ENCODE results near the gene RAPGEF4. TPM values are rescaled to one million over a fixed set of nuclear protein-coding genes. Genes with fewer than 3 reads are reported as not detected.

Gene RAPGEF4
- total RNA-seq, 4 donors from 2014 or later, result 2.5 to 7.9 (median 4.6) TPM

DNA sequence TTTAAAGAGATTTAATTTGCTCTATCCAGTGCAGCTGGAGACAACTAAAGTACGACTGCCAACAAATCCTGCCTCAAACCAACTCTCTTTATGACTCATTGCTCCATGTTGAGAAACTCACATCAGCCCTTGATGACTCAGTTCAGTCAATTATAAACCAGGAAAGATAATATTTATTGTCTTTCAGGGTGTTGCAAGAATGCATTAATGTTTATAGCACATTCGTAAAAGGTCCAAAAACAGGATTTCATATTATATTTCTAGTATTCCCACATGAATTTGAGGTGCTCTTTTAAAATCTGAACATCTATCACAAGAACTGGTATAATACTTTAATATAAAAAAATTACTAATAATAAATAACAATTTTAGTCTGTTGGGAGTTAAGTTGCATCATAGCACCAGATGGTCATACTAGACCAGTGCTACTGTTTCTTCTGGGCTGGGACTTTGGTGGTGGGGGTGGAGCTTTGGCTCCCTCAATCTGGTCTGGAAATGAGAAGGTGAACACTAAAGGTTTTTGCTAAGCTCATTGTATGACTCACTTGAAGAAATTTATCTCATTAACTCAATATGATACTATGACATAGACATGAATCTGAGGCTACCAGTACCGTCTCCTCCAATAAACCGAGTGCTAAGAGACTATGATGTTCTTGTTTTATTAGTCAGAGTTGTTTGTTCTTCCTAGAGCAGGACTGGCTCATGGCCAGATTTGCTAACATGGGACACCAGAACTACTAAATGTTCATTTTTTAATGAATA, 313.4 kb downstream of the RAPGEF4 start:
- no peaks in the 10 kb centered on the region for H3K9me3 ChIP-seq
- 13 to 15% methylated on average over 4 of the region's 4 CpGs for WGBS, 2 donors (ENCODE audit: low coverage in 1 of 2)
- H3K4me3 ChIP-seq, result no peak overlapping the region
- H3K36me3 ChIP-seq, result no peaks in the 10 kb centered on the region
- H3K27me3 ChIP-seq, result no peaks in the 10 kb centered on the region
- TF ChIP-seq, protein P1, sequence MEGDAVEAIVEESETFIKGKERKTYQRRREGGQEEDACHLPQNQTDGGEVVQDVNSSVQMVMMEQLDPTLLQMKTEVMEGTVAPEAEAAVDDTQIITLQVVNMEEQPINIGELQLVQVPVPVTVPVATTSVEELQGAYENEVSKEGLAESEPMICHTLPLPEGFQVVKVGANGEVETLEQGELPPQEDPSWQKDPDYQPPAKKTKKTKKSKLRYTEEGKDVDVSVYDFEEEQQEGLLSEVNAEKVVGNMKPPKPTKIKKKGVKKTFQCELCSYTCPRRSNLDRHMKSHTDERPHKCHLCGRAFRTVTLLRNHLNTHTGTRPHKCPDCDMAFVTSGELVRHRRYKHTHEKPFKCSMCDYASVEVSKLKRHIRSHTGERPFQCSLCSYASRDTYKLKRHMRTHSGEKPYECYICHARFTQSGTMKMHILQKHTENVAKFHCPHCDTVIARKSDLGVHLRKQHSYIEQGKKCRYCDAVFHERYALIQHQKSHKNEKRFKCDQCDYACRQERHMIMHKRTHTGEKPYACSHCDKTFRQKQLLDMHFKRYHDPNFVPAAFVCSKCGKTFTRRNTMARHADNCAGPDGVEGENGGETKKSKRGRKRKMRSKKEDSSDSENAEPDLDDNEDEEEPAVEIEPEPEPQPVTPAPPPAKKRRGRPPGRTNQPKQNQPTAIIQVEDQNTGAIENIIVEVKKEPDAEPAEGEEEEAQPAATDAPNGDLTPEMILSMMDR (IDR thresholded peaks at IDR 0.05), result no peak
- TF ChIP-seq EP300 (IDR thresholded peaks at IDR 0.05) (no peak), POLR2AphosphoS5 (IDR thresholded peaks at IDR 0.05) (peak; percentile 88), POLR2A (IDR thresholded peaks at IDR 0.05) (no peak)
- ATAC-seq, result peak; percentile 94
- H3K27ac ChIP-seq, result peak overlapping the region; percentile 25 to 63 (median 33)
- H3K4me1 ChIP-seq, result peaks cover 0 to 38% (median 8%) of the 10 kb centered on the region in 3 donors

DNA sequence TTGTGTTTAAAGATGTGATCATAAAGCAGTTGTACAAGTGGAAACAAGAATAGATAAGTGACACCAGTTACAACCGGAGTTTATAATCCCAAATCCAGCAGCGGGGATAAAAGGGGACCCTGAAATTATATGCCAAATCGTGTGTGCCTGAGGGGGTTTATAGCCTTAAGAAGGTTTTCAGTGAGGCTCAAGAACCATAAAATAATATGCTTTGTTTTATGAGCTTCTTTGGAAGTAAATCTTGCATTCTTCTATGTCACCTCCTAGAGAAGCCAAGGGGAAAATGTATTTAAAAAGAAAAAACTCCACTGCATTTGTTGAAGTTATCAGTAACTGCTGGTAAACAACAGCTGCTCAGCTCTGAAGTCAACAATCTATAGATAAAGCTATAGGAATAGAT, 314.2 kb downstream of the RAPGEF4 start:
- Histone ChIP-seq H3K4me3 (no peak overlapping the region), H3K27ac (peak overlapping the region in 3 of 4 donors; percentile 25 to 63 (median 37)), H3K4me1 (peaks cover 0 to 30% (median 8%) of the 10 kb centered on the region in 3 donors), H3K36me3 (no peaks in the 10 kb centered on the region), H3K9me3 (no peaks in the 10 kb centered on the region), H3K27me3 (no peaks in the 10 kb centered on the region)
- TF ChIP-seq, protein P1 (IDR thresholded peaks at IDR 0.05), result no peak
- TF ChIP-seq EP300 (IDR thresholded peaks at IDR 0.05), result no peak
- TF ChIP-seq POLR2A (IDR thresholded peaks at IDR 0.05), result no peak
- no peak for ATAC-seq
- WGBS, 2 donors (ENCODE audit: low coverage in 1 of 2), result 78 to 79% methylated on average over 2 to 3 of the region's 3 CpGs

DNA sequence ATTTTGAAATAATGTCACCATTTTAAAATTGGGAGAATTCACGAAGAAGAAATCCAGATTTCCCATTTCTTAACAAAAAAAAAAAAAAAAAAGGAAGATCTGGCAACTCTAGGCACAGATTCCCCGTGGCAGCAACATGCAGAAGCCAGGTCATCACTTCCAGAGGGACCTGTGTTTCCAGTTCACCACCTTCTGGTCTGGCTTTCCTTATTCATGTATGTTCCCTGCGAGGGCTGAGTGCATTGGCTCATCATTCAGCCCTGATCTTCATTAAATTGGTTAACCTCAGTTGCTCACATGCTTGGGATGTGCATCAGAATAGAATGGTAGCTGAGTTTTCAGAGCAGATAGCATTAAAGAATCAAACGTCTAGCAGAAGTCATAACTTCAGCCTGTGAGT, 315.0 kb downstream of the RAPGEF4 start:
- H3K4me1 ChIP-seq, result peaks cover 0 to 22% (median 8%) of the 10 kb centered on the region in 3 donors
- no peak overlapping the region for H3K4me3 ChIP-seq
- H3K27ac ChIP-seq, result no peak overlapping the region
- no peak for ATAC-seq
- no peaks in the 10 kb centered on the region for H3K27me3 ChIP-seq
- no peaks in the 10 kb centered on the region for H3K9me3 ChIP-seq
- no peaks in the 10 kb centered on the region for H3K36me3 ChIP-seq
- 100% methylated on average over 3 to 4 of the region's 4 CpGs for WGBS, 2 donors (ENCODE audit: low coverage in 1 of 2)
- TF ChIP-seq, protein P1 (IDR thresholded peaks at IDR 0.05), result no peak
- TF ChIP-seq POLR2A (IDR thresholded peaks at IDR 0.05) (no peak), POLR2AphosphoS5 (IDR thresholded peaks at IDR 0.05) (no peak), EP300 (IDR thresholded peaks at IDR 0.05) (no peak)

DNA sequence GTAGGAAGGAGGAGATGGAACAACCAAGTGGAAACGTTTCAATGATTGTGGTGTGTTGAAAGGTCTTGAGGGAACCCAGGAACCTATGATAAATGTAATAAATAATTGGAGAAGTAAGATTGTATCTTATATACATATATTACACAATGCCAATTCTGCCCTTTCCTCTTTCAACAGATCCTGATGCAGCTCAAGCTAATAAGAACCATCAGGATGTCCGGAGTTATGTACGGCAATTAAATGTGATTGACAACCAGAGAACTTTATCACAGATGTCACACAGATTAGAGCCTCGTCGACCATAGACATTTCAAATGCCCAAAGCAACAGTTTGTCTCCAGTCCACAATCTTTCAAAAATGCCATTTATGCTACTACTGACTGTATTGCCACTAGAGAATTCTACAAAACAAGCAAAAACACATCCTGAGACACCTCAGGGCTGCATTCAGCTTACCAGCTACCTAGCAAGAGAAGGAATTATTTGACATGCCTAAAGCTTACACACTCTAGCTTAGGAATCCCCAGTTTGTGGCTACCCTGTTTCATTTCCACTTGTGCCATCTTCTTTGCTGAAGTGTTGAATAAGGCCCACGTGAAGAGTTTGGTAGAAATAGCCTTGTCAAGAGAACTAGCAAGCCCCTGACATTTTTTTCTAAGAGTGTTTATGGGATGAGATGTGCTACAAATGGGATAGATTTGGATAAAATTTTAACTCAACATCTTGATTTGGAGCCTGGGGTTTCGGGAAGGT, 316.0 kb downstream of the RAPGEF4 start:
- Histone ChIP-seq H3K27ac (no peak overlapping the region), H3K27me3 (no peaks in the 10 kb centered on the region), H3K9me3 (no peaks in the 10 kb centered on the region), H3K4me1 (peaks cover 0 to 21% (median 8%) of the 10 kb centered on the region in 3 donors), H3K36me3 (no peaks in the 10 kb centered on the region), H3K4me3 (no peak overlapping the region)
- TF ChIP-seq POLR2A (IDR thresholded peaks at IDR 0.05) (no peak), POLR2AphosphoS5 (IDR thresholded peaks at IDR 0.05) (no peak), EP300 (IDR thresholded peaks at IDR 0.05) (no peak)
- TF ChIP-seq, protein P1 (IDR thresholded peaks at IDR 0.05), result no peak
- no peak for ATAC-seq
- WGBS, 2 donors (ENCODE audit: low coverage in 1 of 2), result 86 to 91% methylated on average over 7 of the region's 7 CpGs

Measured in gastroesophageal sphincter (tissue), 4 donors.